GM18517 (cell line): ENCODE measurements around the gene PEX26.
"Not testable (repeated sequence)": the region's sequence is repeated elsewhere in the genome, so short reads cannot be mapped to it uniquely, and the experiment has no call there.

Experiments
- ATAC-seq: cut with Tn5 transposase; IDR thresholded peaks from one replicate; pipeline ENCODE4 v1.9.1; 2021; ENCODE audit warnings: mild to moderate bottlenecking, moderate library complexity; ENCODE audit not compliant: unreplicated experiment

PEX26 gene

DNA sequence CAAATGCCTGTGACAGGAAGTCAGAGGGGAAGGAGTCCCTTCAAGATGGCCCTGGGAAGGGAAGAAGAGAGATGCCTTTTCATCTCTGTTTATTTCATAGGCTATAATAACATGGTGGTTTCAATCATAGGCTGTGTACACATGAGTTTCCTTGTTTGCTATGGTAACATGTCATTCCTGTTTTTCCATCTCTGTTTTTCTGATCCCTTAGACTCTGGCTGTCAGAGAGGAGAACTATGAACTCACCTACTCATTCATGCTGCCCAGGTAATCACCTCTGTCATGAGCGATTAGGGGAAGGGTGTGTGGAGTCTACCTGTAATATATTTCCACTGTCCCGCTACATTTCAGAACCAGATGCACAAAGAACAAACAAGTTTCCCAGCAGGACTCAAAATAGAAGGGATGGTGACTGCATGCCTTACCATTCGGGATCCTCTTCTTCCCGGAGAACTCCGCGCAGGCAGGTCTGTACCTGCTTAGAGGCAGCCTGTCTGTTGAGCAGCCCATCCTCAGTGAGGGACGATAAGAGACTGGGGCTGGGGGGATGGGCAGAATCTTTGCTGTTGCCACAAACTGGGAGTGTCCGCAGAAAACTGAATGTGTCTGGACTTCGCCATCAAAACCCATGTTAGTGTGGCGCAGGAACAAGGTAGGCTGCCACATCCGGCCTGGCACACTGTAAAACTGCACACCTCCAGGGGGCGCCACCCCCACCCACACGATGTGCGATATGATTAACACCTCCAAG, 7.1 kb upstream of the PEX26 start:
- ATAC-seq, result no peak

DNA sequence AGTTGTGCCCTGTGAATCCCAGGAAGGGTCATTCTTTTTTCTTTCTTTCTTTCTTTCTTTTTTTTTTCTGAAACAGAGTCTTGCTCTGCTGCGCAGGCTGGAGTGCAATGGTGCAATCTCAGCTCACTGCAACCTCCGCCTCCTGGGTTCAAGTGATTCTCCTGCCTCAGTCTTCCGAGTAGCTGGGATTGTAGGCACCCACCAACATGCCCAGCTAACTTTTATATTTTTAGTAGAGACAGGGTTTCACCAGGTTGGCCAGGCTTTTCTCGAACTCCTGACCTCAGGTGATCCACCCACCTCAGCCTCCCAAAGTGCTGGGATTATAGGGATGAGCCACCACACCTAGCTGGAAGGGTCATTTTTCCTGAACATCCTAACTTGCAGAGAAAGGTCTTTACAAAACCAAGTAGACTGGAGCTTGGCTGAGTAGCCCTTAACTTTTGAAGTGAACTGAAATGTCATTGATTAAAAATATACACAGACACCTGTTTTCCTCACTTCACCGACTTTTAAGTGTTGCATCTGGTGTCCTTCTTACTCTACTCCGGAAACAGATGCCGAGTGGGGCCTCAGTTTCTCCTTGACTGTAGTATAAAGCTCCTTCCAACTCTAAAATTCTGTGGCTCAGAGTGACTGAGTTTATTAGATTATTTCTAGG, 6.4 kb upstream of the PEX26 start:
- not testable (repeated sequence) for ATAC-seq

DNA sequence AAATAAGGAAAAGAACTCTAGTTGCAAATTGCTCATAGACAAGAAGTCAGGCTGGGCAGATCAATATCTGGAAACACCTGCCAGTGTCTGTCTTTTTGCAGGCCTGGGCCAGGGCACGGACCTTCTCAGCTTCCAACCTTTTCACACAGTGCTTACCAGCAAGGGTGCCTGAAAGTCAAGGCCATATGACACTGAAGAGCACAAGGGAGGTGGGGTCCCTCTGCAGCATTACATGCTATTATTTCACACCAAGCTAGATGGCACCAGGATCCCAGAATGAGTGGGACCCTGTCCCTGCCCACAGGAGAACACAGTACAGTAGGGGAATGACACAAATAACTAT, 5.9 kb upstream of the PEX26 start:
- no peak for ATAC-seq

DNA sequence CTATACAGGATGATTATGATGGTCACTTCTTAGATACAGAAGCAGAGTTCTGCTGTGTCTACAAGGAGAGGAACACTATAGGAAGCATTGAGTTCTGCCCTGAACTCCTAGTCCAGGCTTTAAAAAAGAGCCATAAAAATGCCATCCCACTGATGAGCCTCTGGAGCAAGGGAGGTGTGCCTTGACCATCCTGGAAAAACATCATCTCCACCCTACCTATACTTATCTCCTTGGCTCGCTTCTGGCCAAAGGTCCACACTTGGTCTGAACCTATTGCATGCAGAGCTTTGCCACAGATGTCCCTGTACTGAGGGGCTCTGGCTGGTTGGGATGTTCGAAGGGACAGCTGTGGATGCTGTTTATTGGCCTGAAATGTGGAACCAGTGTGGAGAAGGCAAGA, 4.3 kb upstream of the PEX26 start:
- ATAC-seq, result no peak

DNA sequence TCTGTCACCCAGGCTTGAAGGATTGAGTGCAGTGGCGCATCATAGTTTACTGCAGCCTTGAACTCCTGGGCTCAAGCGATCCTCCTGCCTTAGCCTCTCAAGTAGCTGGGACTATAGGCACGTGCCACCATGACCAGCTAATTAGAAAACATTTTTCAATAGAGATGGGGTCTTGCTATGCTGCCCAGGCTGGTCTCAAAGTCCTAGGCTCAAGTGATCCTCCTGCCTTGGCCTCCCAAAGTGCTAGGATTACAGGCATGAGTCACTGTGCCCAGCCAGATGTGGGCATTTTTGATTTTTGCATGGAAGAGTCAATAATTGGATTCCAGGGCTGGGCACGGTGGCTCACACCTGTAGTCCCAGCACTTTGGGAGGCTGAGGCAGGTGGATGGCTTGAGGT, 3.9 kb upstream of the PEX26 start:
- not testable (repeated sequence) for ATAC-seq

DNA sequence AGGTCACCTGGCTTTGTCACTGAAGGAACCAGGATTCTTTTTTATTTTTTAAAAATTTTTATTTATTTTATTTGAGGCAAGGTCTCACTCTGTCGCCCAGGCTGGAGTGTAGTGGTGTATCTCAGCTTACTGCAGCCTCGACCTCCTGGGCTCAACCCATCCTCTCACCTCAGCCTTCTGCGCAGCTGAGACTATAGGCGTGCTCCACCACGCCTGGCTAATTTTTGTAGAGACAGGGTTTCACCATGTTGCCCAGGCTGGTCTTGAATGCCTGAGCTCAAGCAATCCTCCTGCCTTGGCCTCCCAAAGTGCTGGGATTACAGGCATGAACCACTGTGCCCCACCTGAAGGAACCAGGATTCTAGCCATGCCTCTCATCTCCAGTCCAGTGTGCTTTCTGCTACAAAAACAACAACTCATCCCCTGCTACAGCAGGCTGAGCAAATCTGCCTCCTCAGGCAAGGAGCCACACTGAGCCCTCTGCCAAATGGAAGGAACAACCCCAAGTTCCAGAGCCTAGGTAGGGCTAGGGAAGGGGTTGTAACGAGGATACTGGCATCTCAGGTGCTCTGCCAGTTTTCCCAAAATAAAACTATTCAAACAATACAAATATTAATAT, 2.6 kb upstream of the PEX26 start:
- no peak for ATAC-seq

DNA sequence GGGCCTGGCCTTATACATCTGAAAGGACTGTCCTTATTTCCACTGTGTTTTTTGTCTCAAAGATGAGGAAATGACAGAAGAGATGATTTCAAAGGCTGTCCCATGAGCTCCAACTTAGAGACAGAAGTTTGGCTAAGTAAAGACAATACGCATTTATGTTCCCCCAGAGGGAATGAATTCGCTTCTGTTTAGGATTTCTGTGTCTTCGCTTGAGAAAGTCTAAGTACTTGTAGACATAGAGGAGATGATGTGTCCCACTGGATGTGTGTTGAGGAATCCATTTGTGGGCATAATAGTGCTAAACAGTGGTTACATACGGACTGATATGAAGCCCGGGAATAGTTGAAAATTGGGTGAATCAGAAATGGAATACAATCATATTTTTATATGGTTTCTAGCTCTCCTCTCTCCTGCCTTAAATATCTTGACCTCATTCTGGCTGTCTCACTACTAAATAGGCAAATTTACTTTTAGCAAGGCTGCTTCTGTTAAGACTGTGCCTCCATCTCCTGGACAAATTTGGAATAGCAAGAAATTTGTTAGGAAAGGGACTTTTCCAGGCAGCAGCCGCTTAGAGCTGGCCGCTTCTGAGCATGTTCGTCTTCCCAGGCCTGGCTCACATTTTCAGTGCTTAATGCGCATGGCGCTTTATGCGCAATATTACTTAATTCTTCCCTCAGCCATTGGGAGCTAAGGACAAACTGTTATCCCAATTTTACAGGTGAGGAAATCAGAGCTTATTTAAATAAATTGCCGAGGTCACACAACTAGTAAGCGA, 1.9 kb upstream of the PEX26 start:
- ATAC-seq, result no peak

DNA sequence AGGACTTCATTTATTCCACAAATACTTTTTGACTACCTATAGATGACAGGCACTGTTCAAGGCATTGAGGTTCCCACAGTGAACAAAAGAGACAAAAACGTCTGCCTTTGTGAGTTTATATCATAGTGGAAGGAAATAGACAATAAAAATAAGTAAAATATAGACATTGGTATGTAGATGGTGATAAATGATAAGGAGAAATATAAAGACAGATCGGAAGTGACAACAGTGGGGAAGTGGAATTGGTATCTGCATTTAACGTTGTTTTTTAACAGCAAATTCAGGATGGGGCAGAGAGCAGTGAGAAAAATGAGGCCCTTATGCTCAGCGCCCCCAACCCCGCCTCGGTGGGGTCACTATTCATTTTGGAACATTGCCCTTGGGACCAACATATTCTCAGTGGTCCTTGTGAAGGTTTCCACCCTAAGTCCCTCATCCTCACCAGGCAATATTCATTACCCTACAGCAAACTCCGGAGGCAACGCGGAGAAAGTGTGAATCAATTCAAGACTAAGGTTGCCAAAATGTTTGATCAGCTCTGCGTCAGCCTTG, 627 bp upstream of the PEX26 start:
- no peak for ATAC-seq

DNA sequence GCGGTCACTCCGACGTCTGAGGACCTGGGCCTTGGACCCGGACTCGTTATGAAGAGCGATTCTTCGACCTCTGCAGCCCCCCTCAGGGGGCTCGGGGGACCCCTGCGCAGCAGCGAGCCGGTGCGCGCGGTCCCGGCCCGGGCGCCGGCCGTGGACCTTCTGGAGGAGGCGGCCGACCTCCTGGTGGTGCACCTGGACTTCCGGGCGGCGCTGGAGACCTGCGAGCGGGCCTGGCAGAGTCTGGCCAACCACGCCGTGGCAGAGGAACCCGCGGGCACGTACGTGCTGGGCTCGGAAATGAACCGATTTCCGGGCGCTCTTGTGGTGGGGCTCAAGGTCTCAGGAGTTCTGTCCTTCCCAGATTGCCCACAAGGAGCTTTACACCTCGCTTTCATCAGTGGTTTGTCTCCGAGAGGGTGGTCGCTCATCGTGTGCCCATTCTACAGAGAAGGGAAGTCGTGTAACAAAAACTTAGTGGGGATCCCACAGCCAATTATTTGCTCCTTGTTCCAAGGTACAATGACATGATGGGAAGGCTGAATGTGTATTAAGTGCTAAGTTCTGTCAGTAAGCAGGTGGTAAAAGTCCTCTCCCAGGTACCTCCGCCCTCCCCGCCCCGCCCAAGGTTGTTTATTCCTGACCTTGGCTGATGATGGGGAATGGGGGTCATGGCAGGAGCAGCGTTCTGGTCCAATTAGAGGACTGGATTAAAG, 695 bp downstream of the PEX26 start:
- ATAC-seq, result peak; percentile 20

DNA sequence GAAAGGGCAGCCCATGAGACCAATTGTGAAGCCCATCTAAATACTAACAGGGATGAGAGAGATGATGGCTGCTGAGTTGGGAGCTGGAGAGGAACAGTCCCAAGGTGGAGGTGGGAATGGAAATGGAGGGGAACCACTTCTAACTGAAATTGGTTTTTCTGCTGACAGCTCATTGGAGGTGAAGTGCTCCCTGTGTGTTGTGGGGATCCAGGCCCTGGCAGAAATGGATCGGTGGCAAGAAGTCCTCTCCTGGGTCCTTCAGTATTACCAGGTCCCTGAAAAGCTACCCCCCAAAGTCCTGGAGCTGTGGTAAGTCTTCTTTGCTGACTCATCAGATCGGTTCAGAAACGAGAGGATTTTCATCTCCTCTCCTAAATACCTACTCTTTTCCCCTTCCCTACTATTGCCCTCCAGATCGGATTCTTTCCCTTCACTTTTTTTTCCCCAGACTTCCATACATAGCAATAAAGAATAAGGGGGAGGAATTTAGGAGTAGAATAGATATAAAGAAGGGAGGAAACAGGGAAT, 2.0 kb downstream of the PEX26 start:
- no peak for ATAC-seq

DNA sequence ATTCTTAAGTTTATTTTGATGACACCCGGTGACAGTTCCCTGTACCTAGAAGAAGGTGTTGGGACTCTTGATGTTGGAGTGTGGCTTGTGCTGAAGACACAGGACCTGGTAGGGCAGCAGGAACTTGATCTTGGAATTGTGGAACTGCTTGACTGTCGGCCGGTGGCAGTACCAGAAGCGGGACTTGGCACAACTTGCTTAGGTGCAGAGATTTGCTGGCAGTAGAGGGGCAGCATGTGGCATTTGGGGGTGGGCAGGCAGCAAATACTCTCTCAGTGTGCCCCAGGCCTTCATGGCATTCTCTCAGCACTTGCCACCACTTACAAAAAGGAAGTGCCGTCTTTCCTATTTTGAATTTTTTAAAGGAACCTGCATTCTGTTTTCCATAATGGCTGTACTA, 3.6 kb downstream of the PEX26 start:
- ATAC-seq, result no peak

DNA sequence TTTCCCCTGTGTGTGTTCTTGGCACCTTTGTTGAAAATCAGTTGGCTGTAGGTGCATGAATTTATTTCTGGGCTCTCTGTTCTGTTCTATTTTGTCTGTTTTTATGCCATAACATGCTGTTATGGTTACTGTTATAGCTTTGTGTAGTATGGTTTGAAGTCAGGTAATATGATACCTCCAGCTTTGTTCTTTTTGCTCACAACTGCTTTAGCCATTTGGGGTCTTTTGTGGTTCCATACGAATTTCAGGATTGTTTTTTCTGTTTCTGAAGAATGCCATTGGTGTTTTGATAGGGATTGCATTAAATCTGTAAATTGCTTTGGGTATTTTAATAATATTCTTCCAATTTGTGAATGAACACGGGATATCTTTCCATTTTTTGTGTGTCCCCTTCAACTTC, 4.7 kb downstream of the PEX26 start:
- ATAC-seq, result no peak

DNA sequence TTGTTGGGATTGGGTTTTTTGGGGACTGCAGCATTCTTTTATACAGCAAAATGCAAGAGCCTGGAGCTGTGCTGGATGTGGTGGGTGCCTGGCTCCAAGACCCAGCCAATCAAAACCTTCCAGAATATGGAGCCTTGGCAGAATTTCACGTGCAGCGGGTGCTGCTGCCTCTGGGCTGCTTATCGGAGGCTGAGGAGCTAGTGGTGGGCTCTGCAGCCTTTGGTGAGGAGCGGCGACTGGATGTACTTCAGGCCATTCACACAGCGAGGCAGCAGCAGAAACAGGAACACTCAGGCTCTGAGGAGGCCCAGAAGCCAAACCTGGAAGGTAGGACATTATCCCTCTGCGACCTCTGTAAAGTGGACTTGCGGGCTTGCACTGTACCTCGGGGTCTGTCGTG, 5.6 kb downstream of the PEX26 start:
- no peak for ATAC-seq

DNA sequence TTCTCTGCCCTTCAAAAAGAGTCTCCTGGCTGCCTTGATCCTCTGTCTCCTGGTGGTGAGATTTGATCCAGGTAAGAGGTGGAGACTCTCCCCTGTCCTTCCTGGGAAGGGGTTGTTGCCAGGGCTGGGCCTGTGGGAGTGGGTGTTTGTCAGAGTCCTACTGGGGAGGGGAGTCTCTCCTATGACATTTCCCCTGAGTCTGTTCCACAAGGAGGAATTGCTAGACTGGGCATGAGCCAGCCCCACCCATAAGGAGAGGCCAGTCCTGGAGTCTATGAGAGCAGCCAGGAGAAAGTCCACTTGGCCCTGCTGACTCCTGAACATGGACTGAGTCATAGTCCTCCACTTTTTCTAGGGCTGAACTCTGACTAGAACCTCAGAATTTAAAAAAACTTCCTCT, 7.4 kb downstream of the PEX26 start:
- no peak for ATAC-seq

DNA sequence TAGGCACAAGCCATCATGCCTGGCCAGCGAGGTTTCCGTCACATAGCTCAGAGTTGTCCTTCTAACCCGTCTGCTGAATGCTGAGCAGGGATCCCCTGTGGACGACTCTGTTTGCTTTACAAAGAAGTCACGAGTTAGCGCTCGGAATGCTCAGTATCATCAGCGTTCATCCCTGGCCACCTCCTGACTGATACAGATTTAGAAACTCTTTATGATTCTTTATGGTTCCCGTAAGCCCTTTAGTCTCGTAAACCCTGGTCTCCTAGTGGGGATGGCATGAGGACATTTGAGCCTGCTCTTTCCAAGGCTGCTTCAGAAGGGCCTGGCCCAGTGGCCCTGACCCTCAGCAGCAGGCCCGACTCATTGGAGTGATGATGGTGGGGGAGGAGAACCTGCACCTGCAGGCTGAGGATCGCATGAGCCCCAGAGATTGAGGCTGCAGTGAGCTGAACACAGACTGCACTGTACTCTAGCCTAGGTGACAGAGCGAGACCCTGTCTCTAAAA, 9.6 kb downstream of the PEX26 start:
- ATAC-seq, result no peak

DNA sequence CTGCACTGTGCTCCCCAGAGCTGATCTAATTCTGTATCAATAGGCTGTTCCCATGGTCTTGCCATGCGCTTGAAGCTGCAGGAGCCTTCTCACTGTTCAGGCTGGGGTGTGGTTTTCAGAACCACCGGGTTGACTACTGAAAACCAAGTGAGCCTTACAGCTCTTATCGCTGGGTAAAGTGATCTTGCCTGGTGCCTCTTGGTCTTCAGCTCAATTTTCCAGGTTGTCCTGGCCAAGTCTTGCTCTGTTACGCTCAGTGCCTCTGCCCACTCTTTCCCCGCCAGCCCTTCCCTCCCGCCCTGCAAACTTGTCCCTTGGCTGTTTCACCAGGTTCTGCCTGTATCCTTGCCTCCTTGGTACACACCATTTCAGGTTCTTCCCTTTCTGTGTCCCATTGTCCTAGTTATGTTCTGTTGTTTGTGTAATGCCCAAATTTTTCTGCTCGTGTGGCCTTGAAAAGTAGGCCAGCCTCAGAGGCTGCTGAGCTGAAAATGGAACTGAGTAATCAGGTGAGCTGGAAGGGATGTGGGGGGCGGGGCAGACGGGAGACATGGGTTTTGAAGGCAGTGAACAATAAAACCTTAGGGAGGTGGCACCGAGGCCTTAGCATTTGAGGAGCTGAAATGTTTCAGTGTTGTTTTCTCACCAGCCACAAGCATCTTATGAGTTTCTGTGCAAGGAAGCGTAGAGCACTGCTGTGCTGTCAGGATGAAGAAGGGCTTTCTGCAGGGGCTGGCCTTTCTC, 11.2 kb downstream of the PEX26 start:
- no peak for ATAC-seq

DNA sequence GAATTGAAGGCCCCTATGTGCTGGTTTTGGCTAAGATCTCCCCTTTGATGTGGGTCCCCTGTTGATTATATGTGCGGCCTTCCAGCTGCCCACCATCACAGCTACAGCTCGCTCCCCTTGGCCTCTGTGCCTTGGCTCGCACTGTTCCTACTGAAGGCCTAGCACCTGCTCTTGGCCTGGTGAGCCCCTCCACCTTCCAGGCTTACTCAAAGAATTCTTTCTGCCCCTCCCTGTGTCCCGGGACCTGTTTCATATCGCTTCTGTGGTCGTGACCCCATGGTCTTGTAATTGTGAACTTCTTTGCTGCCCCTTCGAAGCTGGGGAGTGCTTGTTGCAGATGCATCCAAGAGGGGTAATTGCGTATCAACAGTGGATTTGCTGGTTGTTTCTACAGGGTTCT, 12.5 kb downstream of the PEX26 start:
- ATAC-seq, result no peak

DNA sequence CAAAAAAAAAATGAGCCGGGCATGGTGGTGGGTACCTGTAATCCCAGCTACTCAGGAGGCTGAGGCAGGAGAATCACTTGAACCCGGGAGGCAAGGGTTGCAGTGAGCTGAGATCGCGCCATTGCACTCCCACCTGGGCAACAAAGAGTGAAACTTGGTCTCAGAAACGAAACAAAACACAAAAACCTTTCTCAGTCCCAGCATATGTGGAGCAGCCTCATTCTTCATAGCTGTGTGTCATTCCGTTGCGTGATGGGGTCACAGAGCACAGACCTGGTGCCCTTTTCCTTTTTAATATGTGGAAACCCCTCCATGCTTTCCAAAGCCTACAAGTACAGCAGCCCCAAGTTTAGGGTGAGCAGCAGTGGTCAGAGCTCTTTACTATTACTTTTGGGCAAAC, 13.7 kb downstream of the PEX26 start:
- ATAC-seq, result no peak

DNA sequence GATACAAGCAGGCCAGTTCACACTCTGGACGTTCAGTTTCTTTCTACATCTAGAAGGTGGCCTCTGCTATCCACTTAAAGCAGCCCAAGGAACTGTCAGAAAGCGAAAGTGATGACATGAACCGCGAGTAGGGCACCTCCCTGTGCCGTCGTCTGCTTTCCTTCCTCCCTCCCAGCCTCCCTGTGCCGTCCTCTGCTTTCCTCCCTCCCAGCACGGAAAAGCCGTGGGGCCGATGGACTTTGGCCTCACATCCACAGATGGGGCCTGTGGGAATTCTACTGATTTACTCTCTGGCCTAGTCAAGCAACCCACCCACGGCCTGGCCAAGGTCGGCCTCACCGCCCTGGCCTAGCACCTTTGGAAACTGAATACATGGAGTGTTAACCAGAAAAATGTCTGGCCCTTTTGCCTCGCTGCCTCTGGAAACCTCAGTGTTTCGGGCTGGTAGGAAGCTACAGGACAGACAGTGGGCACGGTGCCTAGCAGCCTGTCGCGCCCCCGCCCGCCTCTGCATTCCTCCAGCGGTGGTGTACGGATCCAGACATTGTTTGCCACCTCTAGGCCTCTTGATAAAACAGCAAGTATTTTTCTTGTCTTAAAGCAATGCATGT, 14.2 kb downstream of the PEX26 start:
- ATAC-seq, result no peak
